Astrocyte (in vitro differentiated cells and primary cell): ENCODE data around the gene PRKCB. TPM values are rescaled to one million over a fixed set of nuclear protein-coding genes. Genes with fewer than 3 reads are reported as not detected.

Experiments used
- DNase-seq: peaks from one replicate; pipeline ENCODE4 v3.0.0-alpha.2; 2010; ENCODE audit warnings: low read depth
- FAIRE-seq: peaks from 2 replicates; lab custom pipeline; 2011; peaks lifted over from hg19 to GRCh38; lab: Jason Lieb, UNC
- H2AFZ ChIP-seq: 2 replicates; pipeline ENCODE4 v1.6.0; 2012; ENCODE audit warnings: low read depth, low read length, inconsistent platforms
- H3K27ac ChIP-seq: 2 replicates; pipeline ENCODE4 v1.5.1; 2011; ENCODE audit warnings: low read depth, low read length, inconsistent platforms
- H3K27me3 ChIP-seq: 2 replicates; pipeline ENCODE4 v1.6.0; 2011; ENCODE audit warnings: low read length, inconsistent platforms; ENCODE audit not compliant: insufficient read depth
- H3K36me3 ChIP-seq: 2 replicates; pipeline ENCODE4 v1.5.1; 2011; ENCODE audit warnings: low read length, inconsistent platforms; ENCODE audit not compliant: insufficient read depth
- H3K4me1 ChIP-seq: 2 replicates; pipeline ENCODE4 v1.5.1; 2011; ENCODE audit warnings: low read length, inconsistent platforms; ENCODE audit not compliant: insufficient read depth
- H3K4me2 ChIP-seq: 2 replicates; pipeline ENCODE4 v1.6.0; 2012; ENCODE audit warnings: low read length, inconsistent platforms
- H3K4me3 ChIP-seq: 2 replicates; pipeline ENCODE4 v1.5.1; 2011; ENCODE audit warnings: low read depth, mild to moderate bottlenecking, low read length, inconsistent platforms; ENCODE audit not compliant: insufficient read depth
- H3K79me2 ChIP-seq: 2 replicates; pipeline ENCODE4 v1.6.0; 2012; ENCODE audit warnings: mild to moderate bottlenecking, low read length, inconsistent platforms; ENCODE audit not compliant: insufficient read depth
- H3K9ac ChIP-seq: 2 replicates; pipeline ENCODE4 v1.6.0; 2012; ENCODE audit warnings: mild to moderate bottlenecking, low read length, inconsistent platforms
- H3K9me3 ChIP-seq: 2 replicates; pipeline ENCODE4 v1.5.1; 2012; ENCODE audit warnings: low read depth, mild to moderate bottlenecking, low read length, inconsistent platforms; ENCODE audit not compliant: insufficient read depth
- H4K20me1 ChIP-seq: 2 replicates; pipeline ENCODE4 v1.6.0; 2012; ENCODE audit warnings: low read length, inconsistent platforms; ENCODE audit not compliant: insufficient read depth
- H3K27ac Mint-ChIP-seq: one replicate; pipeline ENCODE4 v1.8.0; 2021; ENCODE audit warnings: mild to moderate bottlenecking, mixed read lengths; ENCODE audit not compliant: unreplicated experiment
- H3K27me3 Mint-ChIP-seq: one replicate; pipeline ENCODE4 v1.8.0; 2021; ENCODE audit warnings: low read depth, mixed read lengths; ENCODE audit not compliant: unreplicated experiment
- H3K36me3 Mint-ChIP-seq: one replicate; pipeline ENCODE4 v1.8.0; 2021; ENCODE audit warnings: low read depth, mixed read lengths; ENCODE audit not compliant: unreplicated experiment
- H3K4me1 Mint-ChIP-seq: one replicate; pipeline ENCODE4 v1.8.0; 2021; ENCODE audit warnings: low read depth, mixed read lengths; ENCODE audit not compliant: unreplicated experiment
- H3K4me3 Mint-ChIP-seq: one replicate; pipeline ENCODE4 v1.8.0; 2021; ENCODE audit warnings: mild to moderate bottlenecking, moderate library complexity, mixed read lengths; ENCODE audit not compliant: unreplicated experiment
- H3K9me3 Mint-ChIP-seq: one replicate; pipeline ENCODE4 v1.8.0; 2021; ENCODE audit warnings: mild to moderate bottlenecking, mixed read lengths; ENCODE audit not compliant: unreplicated experiment
- CTCF ChIP-seq: IDR thresholded peaks from 2 replicates; pipeline ENCODE4 v1.5.1; 2011; ENCODE audit warnings: low read depth, mild to moderate bottlenecking, inconsistent platforms, low read length, moderate library complexity; ENCODE audit not compliant: insufficient read depth
- EZH2 ChIP-seq: IDR thresholded peaks from 2 replicates; pipeline ENCODE4 v1.6.1; 2012; ENCODE audit warnings: mild to moderate bottlenecking, low read length, inconsistent platforms; ENCODE audit not compliant: insufficient read depth
- total RNA-seq: library from RNA; stranded (reverse); gene quantifications from 2 replicates; pipeline ENCODE4 v1.2.1, GENCODE V29; 2021

Gene PRKCB
- total RNA-seq, 1 donor from 2014 or later = 2.5 TPM

DNA sequence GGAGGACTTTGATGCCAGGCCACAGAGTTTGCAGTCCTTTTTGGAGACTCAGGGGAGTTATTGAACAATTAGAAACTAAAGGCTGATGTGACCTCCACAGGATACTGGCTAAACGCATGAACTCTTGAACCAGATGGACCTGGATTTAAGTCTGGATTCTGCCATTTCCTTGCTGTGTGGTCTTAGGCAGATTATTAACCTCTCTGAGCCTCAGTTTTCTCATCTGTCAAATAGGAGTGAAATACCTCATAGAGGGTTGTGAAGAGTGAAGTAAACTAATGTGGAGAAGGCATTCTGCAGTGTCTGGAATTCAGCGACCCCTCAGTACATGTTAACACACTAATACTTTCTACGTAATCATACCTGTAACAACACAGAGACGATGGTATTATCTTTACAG lies 93.5 kb downstream of the PRKCB start:
- no peak overlapping the region for H2AFZ ChIP-seq
- H3K4me3 Mint-ChIP-seq = no peak overlapping the region

GRCh38 chr16:23929856-23930255 lies 94.1 kb downstream of the PRKCB start:
- Mint-ChIP-seq H3K9me3 (no peaks in the 10 kb centered on the region), H3K4me1 (no peaks in the 10 kb centered on the region), H3K36me3 (no peaks in the 10 kb centered on the region), H3K27ac (no peak overlapping the region), H3K27me3 (peaks cover 14% of the 10 kb centered on the region), H3K4me3 (no peak overlapping the region)
- no peaks in the 10 kb centered on the region for H4K20me1 ChIP-seq
- TF ChIP-seq EZH2 = no peak
- TF ChIP-seq CTCF = no peak
- no peaks in the 10 kb centered on the region for H3K4me1 ChIP-seq
- no peak overlapping the region for H3K4me3 ChIP-seq
- no peaks in the 10 kb centered on the region for H3K79me2 ChIP-seq
- no peaks in the 10 kb centered on the region for H3K27me3 ChIP-seq
- FAIRE-seq (no peak), DNase-seq (no peak)
- no peak overlapping the region for H3K27ac ChIP-seq
- H3K4me2 ChIP-seq = no peak overlapping the region
- H2AFZ ChIP-seq = no peak overlapping the region
- H3K36me3 ChIP-seq = no peaks in the 10 kb centered on the region
- H3K9me3 ChIP-seq = no peaks in the 10 kb centered on the region
- no peak overlapping the region for H3K9ac ChIP-seq

More for the DNA sequence above, 93.5 kb downstream of the PRKCB start:
- Mint-ChIP-seq H3K9me3 (no peaks in the 10 kb centered on the region), H3K4me1 (no peaks in the 10 kb centered on the region), H3K27me3 (peaks cover 12% of the 10 kb centered on the region), H3K27ac (no peak overlapping the region), H3K36me3 (no peaks in the 10 kb centered on the region)
- TF ChIP-seq CTCF = no peak
- TF ChIP-seq EZH2 = no peak
- no peak for FAIRE-seq
- H3K4me3 ChIP-seq = no peak overlapping the region
- H3K9ac ChIP-seq = no peak overlapping the region
- no peak overlapping the region for H3K4me2 ChIP-seq
- H3K4me1 ChIP-seq = no peaks in the 10 kb centered on the region
- no peaks in the 10 kb centered on the region for H3K9me3 ChIP-seq
- DNase-seq = no peak
- H3K27me3 ChIP-seq = no peaks in the 10 kb centered on the region
- no peak overlapping the region for H3K27ac ChIP-seq
- H3K79me2 ChIP-seq = no peaks in the 10 kb centered on the region
- no peaks in the 10 kb centered on the region for H4K20me1 ChIP-seq
- no peaks in the 10 kb centered on the region for H3K36me3 ChIP-seq

- no peaks in the 10 kb centered on the region for H3K4me1 ChIP-seq
- H3K9ac ChIP-seq = no peak overlapping the region
- DNase-seq = no peak
- H3K4me3 ChIP-seq = no peak overlapping the region
- H3K4me1 Mint-ChIP-seq = no peaks in the 10 kb centered on the region
- H3K4me3 Mint-ChIP-seq = no peak overlapping the region
- H2AFZ ChIP-seq = no peak overlapping the region
- H3K36me3 Mint-ChIP-seq = no peaks in the 10 kb centered on the region
- H3K27ac Mint-ChIP-seq = no peak overlapping the region
- H3K27ac ChIP-seq = no peak overlapping the region
- no peaks in the 10 kb centered on the region for H3K27me3 ChIP-seq
- H3K36me3 ChIP-seq = no peaks in the 10 kb centered on the region
- no peaks in the 10 kb centered on the region for H4K20me1 ChIP-seq
- FAIRE-seq = no peak
- H3K79me2 ChIP-seq = no peaks in the 10 kb centered on the region
- H3K9me3 Mint-ChIP-seq = no peaks in the 10 kb centered on the region
- H3K27me3 Mint-ChIP-seq = peaks cover 18% of the 10 kb centered on the region
- H3K4me2 ChIP-seq = no peak overlapping the region
- TF ChIP-seq CTCF (no peak), EZH2 (no peak)
- no peaks in the 10 kb centered on the region for H3K9me3 ChIP-seq
These were observed 95.0 kb downstream of the PRKCB start for GRCh38 chr16:23930791-23931190.
